NCI-H128 (cell line): ENCODE data around the gene TBCK.

Experiments
- DNase-seq: peaks from one replicate; lab custom pipeline; 2025; ENCODE audit not compliant: unreplicated experiment; lab: John Stamatoyannopoulos, UW

TBCK gene

DNA sequence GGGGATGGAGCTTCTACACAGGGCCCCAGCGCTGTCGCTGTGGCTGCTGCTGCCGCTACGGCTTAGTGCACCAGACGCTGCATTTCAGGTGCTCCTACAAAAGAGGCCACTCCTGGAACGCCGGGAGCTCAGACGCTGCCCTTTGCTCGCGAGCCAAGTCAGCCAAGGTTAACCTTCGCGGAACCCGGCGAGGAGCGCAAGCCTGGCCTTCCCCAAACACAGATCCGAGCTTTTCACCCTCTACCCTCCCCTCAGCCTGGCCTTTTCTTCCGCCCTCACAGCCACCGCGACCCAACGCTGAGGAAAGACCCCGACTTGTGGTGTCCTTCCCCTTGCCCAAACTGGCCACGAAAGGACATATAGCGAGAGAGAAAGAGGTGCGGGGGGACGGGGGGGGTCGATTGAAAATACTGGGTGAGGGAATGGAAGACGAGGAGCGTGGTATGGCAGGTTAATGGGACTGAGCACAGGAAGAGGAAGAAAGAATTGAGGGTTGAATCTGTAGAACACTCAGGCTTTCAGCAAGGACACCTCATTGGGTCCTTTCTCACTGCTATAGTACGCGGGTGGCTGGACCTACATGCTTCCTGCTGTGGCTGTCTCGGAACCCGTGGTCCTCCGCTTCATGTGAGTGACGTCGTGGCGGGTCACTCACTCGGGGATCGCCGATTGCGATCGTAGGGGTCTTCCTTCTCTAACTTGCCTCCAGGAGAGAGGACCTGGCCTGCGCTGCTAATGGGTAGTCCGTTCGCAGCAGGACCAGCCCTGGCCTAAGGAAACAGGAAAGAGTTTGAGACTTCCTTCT, at the start of gene TBCK, which contains the start of gene AIMP1:
TSS of gene TBCK (minus strand) at position 242 of the 805 bp plus-strand sequence. CDS start 7,249 bp downstream, outside the sequence.
TSS of gene AIMP1 (plus strand) at position 583 of the 805 bp plus-strand sequence. CDS start 8,460 bp downstream, outside the sequence.
- DNase-seq, result peak; percentile 53

DNA sequence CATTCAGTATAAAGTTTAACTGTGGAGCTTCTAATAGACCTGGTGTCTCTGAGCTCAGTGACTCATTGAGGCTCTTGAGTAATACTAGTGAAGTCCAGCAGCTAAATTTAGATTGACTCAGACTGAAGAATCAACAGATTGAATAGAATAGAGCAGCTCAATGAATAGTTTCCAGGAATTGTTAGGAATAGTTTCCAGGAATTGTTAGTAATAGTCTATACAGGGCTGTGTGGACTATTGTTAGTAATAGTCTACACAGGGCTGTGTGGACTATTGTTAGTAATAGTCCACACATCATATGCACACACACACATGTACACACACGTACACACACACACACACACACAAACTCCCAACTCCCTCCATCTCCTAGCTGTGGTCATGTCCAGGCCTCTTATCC, 49.6 kb upstream of the TBCK start:
- DNase-seq, result no peak

DNA sequence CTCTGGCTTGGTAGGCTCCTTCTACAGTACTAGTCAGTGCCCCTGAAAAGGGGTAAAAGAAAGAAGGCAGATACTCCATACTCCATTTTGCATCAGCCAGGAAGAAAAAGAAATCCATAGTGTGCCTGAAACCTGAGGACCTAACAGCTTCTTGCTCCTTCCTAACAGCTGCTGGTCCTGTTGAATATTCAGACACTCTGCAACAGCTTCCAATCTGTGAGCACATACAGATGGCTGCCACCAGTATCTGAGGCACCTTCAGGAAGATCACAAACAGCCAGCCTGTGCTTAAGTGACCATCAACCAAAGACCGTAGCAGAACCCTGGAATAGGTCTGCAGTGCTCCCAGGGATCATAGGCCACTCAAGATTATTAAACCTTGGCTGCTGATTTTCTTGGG, 48.3 kb upstream of the TBCK start:
- DNase-seq, result no peak

DNA sequence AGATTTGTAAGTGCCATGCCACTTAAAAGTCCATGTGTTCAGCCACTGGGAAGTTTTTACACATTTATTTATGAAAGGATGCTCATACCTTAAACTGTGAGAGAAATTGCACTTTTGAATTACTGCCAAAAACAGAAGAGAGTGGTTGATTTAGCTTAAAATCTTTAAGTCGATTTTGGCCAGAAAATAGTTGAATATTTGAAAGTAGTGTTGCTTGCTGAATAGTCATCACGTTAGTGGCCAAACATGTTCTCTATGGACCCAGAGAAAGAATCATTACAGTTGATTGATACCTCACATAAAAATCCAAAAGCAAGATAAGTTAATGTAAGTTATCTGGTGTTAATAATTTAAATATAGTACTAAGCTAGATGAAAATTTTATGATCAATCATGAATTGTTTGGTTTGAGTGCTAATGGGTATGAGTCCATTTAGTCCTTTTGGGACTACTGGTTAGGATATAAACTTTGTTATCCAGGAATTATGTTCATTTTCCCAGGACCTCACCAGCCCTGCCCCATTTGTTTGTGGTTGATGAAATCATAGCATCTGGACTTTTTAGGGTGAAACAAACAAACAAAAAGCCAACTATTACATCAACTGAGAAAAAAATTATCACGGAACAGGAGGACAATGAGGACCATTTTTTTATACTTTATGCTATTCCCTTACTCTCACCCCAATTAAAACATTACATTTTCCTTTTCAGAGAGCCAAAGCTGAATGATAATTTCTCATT, 46.2 kb upstream of the TBCK start:
- no peak for DNase-seq

DNA sequence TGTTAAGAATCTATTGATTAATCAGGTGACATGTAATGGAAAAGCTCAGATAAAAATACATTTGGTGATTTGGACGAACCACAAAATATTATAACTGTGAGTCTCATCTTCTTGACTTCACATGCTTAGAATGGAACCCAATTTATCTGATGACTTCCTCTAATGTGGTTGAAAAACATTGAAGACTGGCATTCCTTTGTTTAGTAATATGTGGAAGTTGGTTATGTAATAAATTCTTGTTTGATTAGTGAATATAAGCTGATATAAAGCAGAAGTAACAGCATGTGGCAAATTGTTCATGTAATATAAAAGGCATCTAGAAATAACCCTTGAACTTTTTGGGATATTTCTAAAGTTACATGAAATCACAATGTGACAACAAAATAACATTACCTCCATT, 42.9 kb upstream of the TBCK start:
- no peak for DNase-seq

DNA sequence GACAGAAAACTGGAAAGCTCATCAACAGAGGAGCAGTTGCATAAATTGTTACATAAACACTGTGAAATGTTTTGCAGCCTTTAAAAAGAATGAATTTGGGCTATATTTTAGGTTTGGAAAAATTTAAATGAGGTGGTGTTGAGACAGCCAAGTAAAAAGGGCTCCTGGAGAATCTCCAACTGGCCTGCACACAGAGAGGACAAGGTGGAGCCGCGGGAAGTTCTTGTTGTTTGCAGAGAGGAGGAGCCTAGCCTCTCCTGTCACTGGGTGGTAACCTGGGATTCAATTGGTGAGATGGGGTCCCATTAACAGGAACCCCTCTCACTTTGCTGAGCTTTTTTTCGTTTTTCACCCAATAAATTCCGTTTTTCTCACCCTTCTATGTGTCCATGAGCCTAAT, 39.2 kb upstream of the TBCK start:
- DNase-seq, result no peak

DNA sequence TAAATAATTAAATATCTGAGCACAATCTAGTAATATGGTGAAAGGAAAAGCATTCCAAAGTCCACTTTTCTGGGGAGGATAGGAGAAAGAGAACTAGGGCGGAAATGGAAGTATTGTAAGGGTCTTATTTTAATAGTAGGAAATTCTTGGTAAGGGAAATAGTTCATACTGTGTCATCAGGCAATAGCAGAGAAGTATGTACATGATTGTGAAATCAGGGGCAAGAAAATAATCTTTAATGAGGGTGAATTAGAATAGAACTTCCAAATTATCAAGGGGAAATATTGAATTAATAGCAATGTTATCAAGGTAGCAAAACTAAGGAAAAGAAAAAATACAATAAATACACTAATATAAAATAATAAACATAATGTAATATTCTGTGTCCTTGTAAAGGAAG, 37.8 kb upstream of the TBCK start:
- no peak for DNase-seq

DNA sequence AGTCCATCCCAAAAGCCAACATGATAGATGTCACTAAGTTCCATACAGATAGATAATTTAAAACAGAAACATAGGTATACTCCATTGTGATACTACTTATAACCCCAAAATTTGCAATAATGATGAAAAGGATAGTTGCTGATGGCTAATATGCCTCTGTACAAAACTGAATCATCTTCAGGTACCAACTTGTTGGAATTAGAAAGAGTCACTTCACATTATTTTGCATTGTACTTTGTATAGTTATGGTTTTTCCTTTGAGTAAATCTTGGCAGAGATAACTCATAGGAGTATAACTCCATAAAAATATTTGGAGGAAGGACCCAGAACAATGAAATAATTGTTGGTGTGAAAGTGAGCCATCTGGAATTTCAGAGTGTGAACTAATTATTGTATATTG, 35.0 kb upstream of the TBCK start:
- DNase-seq, result no peak

DNA sequence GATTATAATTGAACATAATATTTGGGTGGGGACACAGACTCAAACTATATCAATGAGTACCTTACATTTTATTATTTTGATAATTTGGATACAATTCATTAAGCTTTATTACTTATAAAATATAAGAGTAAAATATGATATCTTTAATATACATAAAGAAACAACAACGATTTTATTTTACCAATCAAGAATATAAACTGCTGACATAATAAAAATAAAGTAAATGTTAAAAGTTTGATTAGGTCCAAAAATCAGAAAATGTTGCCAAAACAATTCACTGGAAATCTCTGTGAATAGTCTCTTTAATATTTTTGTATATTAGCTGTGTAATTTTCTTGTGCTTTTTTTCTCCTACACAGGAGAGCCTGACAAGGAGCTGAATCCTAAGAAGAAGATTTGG, 31.2 kb upstream of the TBCK start:
- no peak for DNase-seq

DNA sequence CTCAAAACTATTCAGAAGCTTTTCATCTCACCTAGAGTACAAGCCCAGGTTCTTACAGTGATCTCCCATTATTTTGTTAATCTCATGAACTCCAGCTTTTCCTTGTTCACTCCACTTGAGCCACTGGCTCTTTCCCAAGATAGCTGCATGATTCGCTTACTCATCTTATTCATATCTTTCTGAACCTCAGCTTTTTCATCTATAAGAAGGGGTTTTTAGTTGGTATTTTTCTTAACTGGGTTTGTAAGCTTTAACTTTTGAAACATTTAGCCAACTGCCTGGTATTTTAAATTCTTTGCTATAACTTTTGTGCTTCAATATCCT, 28.6 kb upstream of the TBCK start:
- DNase-seq, result no peak

DNA sequence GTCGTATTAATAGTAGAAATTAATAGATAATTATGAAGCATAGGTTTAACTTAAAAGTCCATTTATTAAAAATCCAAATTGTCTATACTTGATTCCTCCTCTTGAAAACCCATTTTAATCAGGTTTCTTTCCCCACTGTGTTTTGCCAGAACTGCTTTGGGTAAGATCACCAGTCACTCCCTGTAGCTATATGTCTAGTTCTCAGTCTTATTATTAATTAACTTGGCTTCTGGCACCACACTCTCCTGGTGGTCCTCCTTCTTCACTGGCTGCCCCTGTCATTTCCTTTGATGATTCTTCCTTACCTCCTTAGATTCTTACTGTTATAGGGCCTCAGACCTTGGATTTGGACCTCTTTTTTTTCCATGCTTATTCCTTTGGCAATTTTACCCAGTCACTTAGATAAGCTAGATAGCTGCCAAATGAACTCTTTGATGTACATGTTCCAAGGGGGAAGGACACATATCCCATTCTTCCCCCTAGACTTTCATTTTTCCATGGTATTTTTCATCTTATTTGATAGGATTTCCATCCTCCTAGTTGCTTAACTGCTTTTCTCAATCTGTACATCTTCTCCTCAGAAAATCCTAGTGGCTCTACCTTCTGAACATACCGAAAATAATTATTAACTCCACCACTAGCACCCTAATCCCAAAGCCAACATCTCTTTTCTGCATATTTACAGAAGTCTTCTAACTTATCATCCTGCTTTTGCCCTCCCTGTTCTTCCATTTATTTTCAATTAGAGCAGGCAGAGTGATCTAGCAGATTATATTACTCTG, 28.0 kb upstream of the TBCK start:
- no peak for DNase-seq

DNA sequence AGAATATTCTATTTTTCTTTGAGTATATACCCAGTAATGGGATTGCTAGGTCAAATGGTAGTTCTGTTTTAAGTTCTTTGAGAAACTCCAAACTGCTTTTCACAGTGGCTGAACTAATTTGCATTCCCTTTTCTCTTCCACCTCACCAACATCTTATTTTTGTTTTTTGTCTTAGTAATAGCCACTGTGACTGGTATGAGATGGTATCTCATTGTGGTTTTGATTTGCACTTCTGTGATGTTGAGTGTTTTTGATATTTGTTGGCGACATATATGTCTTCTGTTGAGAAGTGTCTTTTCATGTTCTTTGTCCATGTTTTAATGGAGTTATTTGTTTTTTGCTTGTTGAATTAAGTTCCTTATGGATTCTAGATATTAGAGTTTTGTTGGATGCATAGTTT, 24.8 kb upstream of the TBCK start:
- no peak for DNase-seq

DNA sequence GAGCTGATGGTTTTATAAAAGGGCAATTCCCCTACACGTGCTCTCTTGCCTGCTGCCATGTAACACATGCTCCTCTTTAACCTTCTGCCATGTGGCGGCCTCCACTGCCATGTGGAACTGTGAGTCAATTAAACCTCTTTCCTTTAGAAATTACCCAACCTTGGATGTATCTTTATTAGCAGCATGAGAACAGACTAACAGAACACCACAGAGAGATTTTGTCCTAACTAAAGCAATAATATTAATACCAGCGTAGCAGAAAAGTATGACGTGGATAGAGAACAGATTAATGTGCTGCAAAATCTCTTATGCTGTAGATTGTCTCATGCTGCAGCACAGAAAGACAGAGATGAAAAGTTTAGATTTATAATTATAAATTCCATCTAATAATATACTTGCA, 23.4 kb upstream of the TBCK start:
- no peak for DNase-seq

DNA sequence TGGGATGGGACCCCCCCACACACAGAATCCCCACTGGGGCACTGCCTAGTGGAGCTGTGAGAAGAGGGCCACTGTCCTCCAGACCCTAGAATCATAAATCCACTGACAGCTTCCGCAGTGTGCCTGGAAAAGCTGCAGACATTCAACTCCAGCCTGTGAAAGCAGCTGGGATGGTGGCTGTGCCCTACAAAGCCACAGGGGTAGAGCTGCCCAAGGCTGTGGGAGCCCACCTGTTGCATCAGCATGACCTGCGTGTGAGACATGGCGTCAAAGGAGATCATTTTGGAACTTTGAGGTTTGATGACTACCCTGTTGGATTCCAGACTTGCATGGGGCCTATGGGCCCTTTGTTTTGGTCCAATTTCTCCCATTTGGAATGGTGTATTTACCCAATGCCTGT, 22.7 kb upstream of the TBCK start:
- no peak for DNase-seq

DNA sequence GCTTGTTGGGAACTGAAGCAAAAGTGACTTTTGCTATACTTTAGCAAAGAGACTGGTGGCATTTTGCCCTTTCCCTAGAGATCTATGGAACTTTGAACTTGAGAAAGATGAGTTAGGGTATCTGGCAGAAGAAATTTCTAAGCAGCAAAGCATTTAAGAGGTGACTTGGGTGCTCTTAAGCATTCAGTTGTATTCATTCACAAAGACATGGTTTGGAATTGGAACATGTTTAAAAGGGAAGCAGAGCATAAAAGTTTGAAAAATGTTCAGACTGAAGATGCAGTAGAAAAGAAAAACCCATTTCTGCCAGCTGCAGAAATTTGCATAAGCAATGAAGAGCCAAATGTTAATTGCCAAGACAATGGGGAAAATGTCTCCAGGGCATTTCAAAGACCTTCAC, 21.9 kb upstream of the TBCK start:
- DNase-seq, result no peak

DNA sequence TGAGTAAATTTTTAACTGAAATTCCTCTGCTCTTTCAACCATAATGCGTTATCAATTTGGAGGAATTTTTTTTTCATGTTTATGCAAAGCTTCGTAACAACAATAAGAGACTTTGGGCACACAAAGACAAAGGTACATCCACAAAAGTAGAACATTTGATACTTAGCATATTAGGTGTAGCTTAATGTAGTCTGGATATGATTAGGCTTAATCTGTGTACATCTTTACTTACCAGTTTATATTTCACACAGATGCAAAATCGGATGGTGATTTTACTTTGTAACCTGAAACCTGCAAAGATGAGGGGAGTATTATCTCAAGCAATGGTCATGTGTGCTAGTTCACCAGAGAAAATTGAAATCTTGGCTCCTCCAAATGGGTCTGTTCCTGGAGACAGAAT, 20.6 kb upstream of the TBCK start:
- DNase-seq, result no peak

DNA sequence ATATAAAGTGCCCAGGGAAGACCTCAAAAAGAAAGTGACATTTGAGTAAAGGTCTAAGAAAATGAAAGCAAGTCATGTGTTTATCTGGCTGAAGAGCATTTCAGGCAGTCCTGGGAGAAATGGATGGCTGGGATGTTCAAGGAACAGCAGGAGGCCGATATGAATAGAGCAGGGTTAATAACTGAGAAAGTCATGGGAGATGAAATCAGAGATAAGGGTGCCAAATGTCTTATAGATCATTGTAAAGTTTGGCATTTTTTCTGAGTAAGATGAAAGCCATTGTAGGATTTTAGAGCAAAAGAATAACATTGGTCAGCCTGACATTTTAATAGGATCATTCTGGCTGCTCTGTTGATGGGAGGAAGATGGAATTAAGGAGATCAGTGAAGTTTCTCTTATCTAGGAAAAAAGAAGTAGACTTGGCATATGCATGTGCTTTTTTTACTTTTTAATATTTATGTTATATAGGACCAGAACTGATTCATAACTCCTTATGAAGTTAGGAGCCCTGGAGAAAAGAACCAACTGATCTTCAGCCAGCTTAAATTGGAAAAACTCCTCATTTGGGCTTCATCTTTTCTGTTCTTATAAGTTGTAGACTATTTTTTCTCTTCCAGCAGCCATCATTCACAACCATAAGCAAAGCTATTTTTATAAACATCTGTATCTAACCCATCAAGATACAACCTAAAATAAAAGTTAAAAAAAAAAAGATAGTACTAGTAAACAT, 18.9 kb upstream of the TBCK start:
- no peak for DNase-seq

DNA sequence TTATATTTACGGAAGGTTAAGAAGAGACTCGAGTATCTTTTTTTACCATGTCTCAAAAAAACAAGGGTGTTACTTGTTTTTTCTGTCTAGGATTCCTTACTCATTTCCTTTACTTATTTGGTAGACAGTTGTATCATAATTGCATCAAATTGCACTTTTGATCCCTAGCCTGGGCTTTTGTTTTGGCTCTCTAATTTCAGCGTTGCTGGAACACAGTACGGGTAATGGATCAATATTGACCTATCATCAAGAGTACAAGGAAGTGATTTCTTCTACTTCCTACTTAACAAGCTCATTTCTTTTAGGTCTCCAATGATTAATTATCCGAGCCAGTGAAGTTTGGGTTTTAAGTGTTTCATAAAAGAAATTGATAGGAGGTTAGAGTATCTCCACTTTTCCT, 17.2 kb upstream of the TBCK start:
- DNase-seq, result no peak

DNA sequence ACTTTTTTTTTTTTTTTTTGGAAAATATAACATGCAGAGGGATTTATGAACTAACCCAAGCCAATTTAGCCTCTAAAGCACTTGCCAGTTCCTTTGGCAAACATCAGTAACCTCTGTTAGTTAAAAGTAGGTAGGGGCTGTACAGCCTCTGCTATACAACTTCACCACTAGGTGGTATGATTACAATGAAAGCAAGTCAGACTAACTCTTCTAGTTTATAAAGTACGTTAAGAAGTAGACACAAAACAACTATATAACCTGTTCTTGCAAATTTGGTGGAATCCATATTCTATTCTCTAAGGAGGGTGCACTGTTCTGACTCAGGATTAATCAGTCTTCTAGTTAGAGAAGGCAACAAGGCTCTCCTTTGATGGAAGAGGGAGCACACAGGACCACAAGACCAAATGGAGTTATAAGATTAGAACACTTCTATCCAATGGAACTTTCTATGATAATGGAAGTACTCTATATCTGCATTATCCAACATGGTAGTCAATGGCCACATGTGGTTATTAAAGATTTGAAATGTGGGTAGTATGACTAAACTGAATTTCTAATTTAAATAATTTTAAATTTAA, 13.1 kb upstream of the TBCK start:
- peak; percentile 0 for DNase-seq

DNA sequence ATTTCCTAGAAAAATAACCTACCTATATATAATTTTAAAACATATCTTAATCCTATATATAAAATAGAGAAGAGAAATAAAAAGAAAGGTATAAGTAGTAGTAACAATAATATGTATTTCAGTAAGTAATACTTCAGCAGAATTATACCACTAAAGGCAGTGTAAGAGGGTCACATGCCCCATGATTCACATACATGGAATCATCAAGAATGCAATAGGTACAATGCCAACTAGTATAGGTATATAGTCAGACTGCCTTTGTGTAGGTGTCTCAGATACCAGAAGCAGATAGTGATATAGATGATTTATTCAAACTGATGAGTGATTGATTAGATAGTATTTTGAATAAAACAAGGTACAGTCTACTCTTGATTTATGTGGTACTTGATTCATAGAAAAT, 9.8 kb upstream of the TBCK start:
- no peak for DNase-seq

DNA sequence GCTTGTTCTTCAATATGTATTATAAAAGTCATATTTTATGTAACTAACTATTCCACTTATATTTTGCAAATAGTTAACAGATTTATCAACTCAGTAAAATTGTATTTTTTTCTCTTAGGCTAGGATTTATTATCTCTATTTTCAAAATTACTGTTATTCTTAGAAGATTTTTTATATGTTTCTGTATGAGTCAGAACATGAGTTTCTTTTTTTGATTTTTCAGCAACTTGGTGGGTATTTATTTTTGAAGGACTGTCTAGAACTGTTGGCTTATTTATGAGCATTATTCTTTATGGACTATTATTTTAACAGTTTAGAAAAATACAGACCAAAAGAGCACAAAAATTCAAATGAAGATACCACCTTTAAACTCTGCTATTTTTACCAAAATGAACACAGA, 7.1 kb upstream of the TBCK start:
- no peak for DNase-seq
